Measurements from ENCODE around the gene ATP13A3. TPM values are rescaled to one million over a fixed set of nuclear protein-coding genes. Genes with fewer than 3 reads are reported as not detected.

ATP13A3 gene
- total RNA-seq, 2 experiments from 2014 or later, result 61.4 to 107 TPM

- DNase-seq, result peak; percentile 59
- intact Hi-C loops (cut with DNase I, micrococcal nuclease), result loop anchor here (1.0 to 5.0 kb wide), 4 partner anchors 60 to 188 kb away; no protein-coding TSS in a partner anchor
- Mint-ChIP-seq H3K36me3 (ENCODE audit: low read depth) (peaks cover 24% of the 10 kb centered on the region), H3K9me3 (ENCODE audit: low read depth) (no peaks in the 10 kb centered on the region), H3K27me3 (no peaks in the 10 kb centered on the region), H3K4me3 (no peak overlapping the region), H3K4me1 (peaks cover 26% of the 10 kb centered on the region), H3K27ac (peak overlapping the region; percentile 51)
- no peak for ATAC-seq
- ChIA-PET CTCF (interaction anchor here (0.6 to 6.3 kb wide), 16 partner anchors 10 to 268 kb away, joined by 3 to 90 read pairs (median 4); no protein-coding TSS in a partner anchor), POLR2A (no interaction called here)
Observed at GRCh38 chr3:194404365-194405140, 82.2 kb downstream of the ATP13A3 start.

GRCh38 chr3:194401868-194402329, 84.9 kb downstream of the ATP13A3 start:
- H3K4me3 Mint-ChIP-seq, result no peak overlapping the region
- intact Hi-C loops (cut with DNase I, micrococcal nuclease), result no loop called here
- DNase-seq (no peak), ATAC-seq (no peak)
- ChIA-PET CTCF (interaction anchor here (0.8 to 6.3 kb wide), 5 partner anchors 9 to 270 kb away, joined by 3 to 90 read pairs (median 3); partner anchors contain the start of gene LSG1), POLR2A (no interaction called here)
- H3K36me3 Mint-ChIP-seq (ENCODE audit: low read depth), result peaks cover 15% of the 10 kb centered on the region
- H3K4me1 Mint-ChIP-seq, result peaks cover 40% of the 10 kb centered on the region
- H3K27me3 Mint-ChIP-seq, result peaks cover 10% of the 10 kb centered on the region
- H3K9me3 Mint-ChIP-seq (ENCODE audit: low read depth), result no peaks in the 10 kb centered on the region
- no peak overlapping the region for H3K27ac Mint-ChIP-seq

- Mint-ChIP-seq H3K4me3 (no peak overlapping the region), H3K36me3 (ENCODE audit: low read depth) (peaks cover 15% of the 10 kb centered on the region), H3K27me3 (peaks cover 12% of the 10 kb centered on the region), H3K9me3 (ENCODE audit: low read depth) (no peaks in the 10 kb centered on the region), H3K27ac (no peak overlapping the region), H3K4me1 (peaks cover 44% of the 10 kb centered on the region)
- ATAC-seq (no peak), DNase-seq (no peak)
- ChIA-PET POLR2A (no interaction called here), CTCF (interaction anchor here (1.4 to 2.3 kb wide), 3 partner anchors 8 to 270 kb away, joined by 3 to 5 read pairs (median 4); partner anchors contain the start of gene LSG1)
- intact Hi-C loops (cut with DNase I, micrococcal nuclease), result no loop called here
Observed at GRCh38 chr3:194401346-194401745, 85.5 kb downstream of the ATP13A3 start.

- Mint-ChIP-seq H3K9me3 (ENCODE audit: low read depth) (no peaks in the 10 kb centered on the region), H3K36me3 (ENCODE audit: low read depth) (peaks cover 7% of the 10 kb centered on the region), H3K4me1 (peaks cover 57% of the 10 kb centered on the region), H3K27ac (peak overlapping the region; percentile 67), H3K4me3 (no peak overlapping the region), H3K27me3 (peaks cover 12% of the 10 kb centered on the region)
- ATAC-seq (no peak), DNase-seq (no peak)
- ChIA-PET POLR2A (interaction anchor here (0.6 kb wide), 1 partner anchor 329 kb away, joined by 3 read pairs; no protein-coding TSS in a partner anchor), CTCF (interaction anchor here (0.9 to 2.3 kb wide), 4 partner anchors 9 to 69 kb away, joined by 3 to 5 read pairs (median 4); no protein-coding TSS in a partner anchor)
- intact Hi-C loops (cut with DNase I, micrococcal nuclease), result loop anchor here (5.0 kb wide), 2 partner anchors 263 to 808 kb away; partner anchors contain the start of genes HES1 (in 2 of the 2) and OPA1 (in 1 of the 2)
Observed at GRCh38 chr3:194399874-194400411, 86.9 kb downstream of the ATP13A3 start.

GRCh38 chr3:194399166-194399565, 87.6 kb downstream of the ATP13A3 start, which contains the start of gene GP5:
GP5 (minus strand) TSS chr3:194399266; CDS start chr3:194398282, 984 bp downstream.
- Mint-ChIP-seq H3K4me3 (peak within 1 kb of the TSS; percentile 67), H3K27ac (peak within 1 kb of the TSS; percentile 67), H3K27me3 (peaks cover 12% of the 10 kb centered on the region), H3K4me1 (peaks cover 55% of the 10 kb centered on the region), H3K9me3 (ENCODE audit: low read depth) (no peaks in the 10 kb centered on the region), H3K36me3 (ENCODE audit: low read depth) (peaks cover 4% of the 10 kb centered on the region)
- ChIA-PET CTCF (interaction anchor here (0.9 to 5.1 kb wide), 5 partner anchors 8 to 84 kb away, joined by 3 to 37 read pairs (median 3); no protein-coding TSS in a partner anchor), POLR2A (interaction anchor here (0.6 kb wide), 1 partner anchor 328 kb away, joined by 3 read pairs; no protein-coding TSS in a partner anchor)
- DNase-seq (no peak), ATAC-seq (no peak)
- intact Hi-C loops (cut with DNase I, micrococcal nuclease), result loop anchor here (5.0 kb wide), 2 partner anchors 262 to 807 kb away; partner anchors contain the start of genes HES1 (in 2 of the 2) and OPA1 (in 1 of the 2)

- intact Hi-C loops (cut with DNase I, micrococcal nuclease), result loop anchor here (5.0 kb wide), 2 partner anchors 261 to 806 kb away; partner anchors contain the start of genes HES1 (in 2 of the 2) and OPA1 (in 1 of the 2)
- Mint-ChIP-seq H3K27ac (no peak overlapping the region), H3K36me3 (ENCODE audit: low read depth) (no peaks in the 10 kb centered on the region), H3K4me1 (peaks cover 55% of the 10 kb centered on the region), H3K4me3 (peak overlapping the region; percentile 67), H3K9me3 (ENCODE audit: low read depth) (no peaks in the 10 kb centered on the region), H3K27me3 (peaks cover 12% of the 10 kb centered on the region)
- ChIA-PET CTCF (interaction anchor here (0.7 to 5.1 kb wide), 8 partner anchors 9 to 84 kb away, joined by 3 to 37 read pairs (median 4); no protein-coding TSS in a partner anchor), POLR2A (interaction anchor here (0.6 kb wide), 1 partner anchor 109 kb away, joined by 6 read pairs; no protein-coding TSS in a partner anchor)
- ATAC-seq (peak; percentile 5), DNase-seq (peak; percentile 50)
Observed at GRCh38 chr3:194397757-194398312, 89.0 kb downstream of the ATP13A3 start.

DNA sequence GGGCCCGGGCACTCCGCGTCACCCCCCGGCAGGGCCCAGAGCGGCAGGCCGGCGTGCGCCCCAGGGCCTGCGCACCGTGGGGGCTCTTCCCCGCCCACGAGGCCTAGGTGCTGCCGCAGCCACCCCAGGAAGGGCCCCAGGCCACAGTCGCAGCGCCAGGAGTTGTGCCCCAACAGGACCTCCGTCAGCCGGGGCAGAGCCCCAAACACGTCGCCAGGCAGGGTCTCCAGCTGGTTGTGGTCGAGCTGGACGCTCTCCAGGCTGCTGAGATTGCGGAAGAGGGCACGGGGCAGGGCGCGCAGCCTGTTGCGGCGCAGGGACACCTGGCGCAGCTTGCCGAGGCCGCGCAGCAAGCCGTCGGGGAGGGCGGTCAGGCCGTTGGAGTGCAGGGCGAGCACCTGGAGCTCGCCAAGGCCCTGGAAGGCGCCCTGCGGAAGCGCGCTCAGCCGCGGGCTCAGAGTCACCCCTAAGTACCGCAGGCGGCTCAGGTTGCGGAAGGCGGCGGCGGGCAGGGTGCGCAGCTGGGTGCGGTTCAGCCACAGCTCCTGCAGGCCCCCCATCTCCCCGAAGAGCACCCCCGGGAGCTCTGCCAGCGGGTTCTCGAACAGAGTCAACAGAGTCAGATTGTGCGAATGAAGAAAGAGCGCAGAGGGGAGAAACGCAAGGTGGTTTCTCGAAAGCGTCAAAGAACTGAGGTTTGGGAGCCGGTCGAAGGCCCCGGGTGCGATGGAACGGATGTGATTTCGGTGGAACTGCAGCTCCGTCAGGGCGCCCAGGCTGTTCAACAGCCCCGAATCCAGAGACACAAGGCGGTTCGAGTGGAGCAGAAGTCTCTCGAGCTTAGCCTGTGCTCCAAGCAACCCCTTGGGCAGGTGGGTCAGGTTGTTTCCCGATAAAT, 89.7 kb downstream of the ATP13A3 start:
- peak; percentile 53 for ATAC-seq
- H3K4me3 Mint-ChIP-seq, result peak overlapping the region; percentile 67
- H3K9me3 Mint-ChIP-seq (ENCODE audit: low read depth), result no peaks in the 10 kb centered on the region
- CTCF ChIA-PET, result interaction anchor here (0.7 to 5.1 kb wide), 11 partner anchors 10 to 275 kb away, joined by 3 to 37 read pairs (median 4); partner anchors contain the start of gene LSG1
- intact Hi-C loops (cut with DNase I, micrococcal nuclease), result loop anchor here (5.0 kb wide), 2 partner anchors 260 to 805 kb away; partner anchors contain the start of genes HES1 (in 2 of the 2) and OPA1 (in 1 of the 2)
- peaks cover 55% of the 10 kb centered on the region for H3K4me1 Mint-ChIP-seq
- DNase-seq, result peak; percentile 58
- POLR2A ChIA-PET, result interaction anchor here (0.8 kb wide), 1 partner anchor 325 kb away, joined by 4 read pairs; no protein-coding TSS in a partner anchor
- H3K36me3 Mint-ChIP-seq (ENCODE audit: low read depth), result no peaks in the 10 kb centered on the region
- peak overlapping the region; percentile 60 for H3K27ac Mint-ChIP-seq
- peaks cover 12% of the 10 kb centered on the region for H3K27me3 Mint-ChIP-seq

DNA sequence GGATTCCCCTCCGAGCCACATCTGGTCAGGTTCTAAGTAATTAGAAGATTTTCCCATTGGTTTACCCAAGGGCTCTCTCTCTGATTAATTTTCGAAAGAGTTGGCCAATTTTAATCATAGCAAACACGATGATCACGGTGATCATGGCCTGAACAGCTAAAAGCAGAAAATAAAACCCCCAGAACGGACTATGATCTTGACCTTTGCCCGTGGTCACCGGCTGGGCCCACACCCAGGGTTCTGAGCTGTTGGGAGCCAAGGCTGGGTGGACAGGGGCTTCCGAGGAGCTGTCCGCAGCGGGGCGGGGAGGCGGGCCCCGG, 90.3 kb downstream of the ATP13A3 start:
- DNase-seq (no peak), ATAC-seq (no peak)
- ChIA-PET POLR2A (no interaction called here), CTCF (interaction anchor here (0.8 to 5.1 kb wide), 8 partner anchors 11 to 275 kb away, joined by 3 to 37 read pairs (median 4); partner anchors contain the start of gene LSG1)
- intact Hi-C loops (cut with DNase I, micrococcal nuclease), result loop anchor here (5.0 kb wide), 2 partner anchors 259 to 804 kb away; partner anchors contain the start of genes HES1 (in 2 of the 2) and OPA1 (in 1 of the 2)
- H3K9me3 Mint-ChIP-seq (ENCODE audit: low read depth), result no peaks in the 10 kb centered on the region
- H3K27ac Mint-ChIP-seq, result peak overlapping the region; percentile 73
- H3K4me1 Mint-ChIP-seq, result peaks cover 55% of the 10 kb centered on the region
- H3K27me3 Mint-ChIP-seq, result peaks cover 12% of the 10 kb centered on the region
- peak overlapping the region; percentile 60 for H3K4me3 Mint-ChIP-seq
- H3K36me3 Mint-ChIP-seq (ENCODE audit: low read depth), result no peaks in the 10 kb centered on the region

DNA sequence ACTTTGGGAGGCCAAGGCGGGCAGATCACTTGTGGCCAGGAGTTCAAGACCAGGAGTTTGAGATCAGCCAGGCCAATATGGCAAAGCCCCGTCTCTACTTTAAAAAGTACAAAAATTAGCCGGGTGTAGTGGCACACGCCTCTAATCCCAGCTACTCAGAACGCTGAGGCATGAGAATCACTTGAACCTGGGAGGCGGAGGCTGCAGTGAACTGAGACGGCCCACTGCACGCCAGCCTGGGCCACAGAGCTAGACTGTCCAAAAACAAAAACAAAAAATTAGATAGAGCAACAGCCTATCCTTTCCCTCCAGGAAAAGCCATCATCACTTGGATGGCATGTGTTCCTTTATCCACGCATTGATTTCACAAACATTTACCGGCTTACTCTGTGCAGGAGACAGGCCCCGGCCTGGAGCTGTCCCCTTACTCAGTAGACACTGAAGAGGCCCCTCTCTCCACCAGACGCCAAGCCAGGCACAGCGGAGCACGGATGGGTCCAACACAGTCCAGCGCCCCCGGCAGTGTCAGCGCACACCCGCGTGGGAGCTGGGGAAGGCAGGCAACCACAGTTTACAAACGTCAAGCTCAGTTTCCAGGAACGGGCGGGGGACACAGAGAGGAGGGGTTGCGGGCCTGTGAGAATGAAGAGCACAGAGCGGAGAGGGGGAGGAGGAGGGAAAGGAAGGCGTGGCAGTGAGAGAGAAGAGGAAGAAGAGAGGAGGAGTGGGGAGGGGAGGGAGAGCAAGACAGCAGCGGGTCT, 90.8 kb downstream of the ATP13A3 start:
- peak overlapping the region; percentile 60 for H3K4me3 Mint-ChIP-seq
- ChIA-PET CTCF (interaction anchor here (0.8 to 5.1 kb wide), 7 partner anchors 11 to 130 kb away, joined by 3 to 37 read pairs (median 5); no protein-coding TSS in a partner anchor), POLR2A (interaction anchor here (0.6 kb wide), 1 partner anchor 78 kb away, joined by 3 read pairs; no protein-coding TSS in a partner anchor)
- intact Hi-C loops (cut with DNase I, micrococcal nuclease), result loop anchor here (5.0 kb wide), 2 partner anchors 259 to 804 kb away; partner anchors contain the start of genes HES1 (in 2 of the 2) and OPA1 (in 1 of the 2)
- no peaks in the 10 kb centered on the region for H3K36me3 Mint-ChIP-seq (ENCODE audit: low read depth)
- ATAC-seq (peak; percentile 73), DNase-seq (peak; percentile 79)
- peaks cover 2% of the 10 kb centered on the region for H3K9me3 Mint-ChIP-seq (ENCODE audit: low read depth)
- peaks cover 55% of the 10 kb centered on the region for H3K4me1 Mint-ChIP-seq
- peaks cover 12% of the 10 kb centered on the region for H3K27me3 Mint-ChIP-seq
- peak overlapping the region; percentile 73 for H3K27ac Mint-ChIP-seq
